ENCODE data around the gene ARRDC5. TPM values are rescaled to one million over a fixed set of nuclear protein-coding genes. Genes with fewer than 3 reads are reported as not detected.
A peak's percentile ranks its signal among the peaks of the same experiment; 100 is the strongest.

Gene ARRDC5
- total RNA-seq, 1 experiment from 2014 or later = not detected

GRCh38 chr19:4844348-4845179 is 58.1 kb downstream of the ARRDC5 start:
- Histone ChIP-seq H3K23ac (ENCODE audit: insufficient read length, low read depth, low read length) (no peak overlapping the region), H2AFZ (ENCODE audit: low read length) (no peak overlapping the region), H2AK5ac (ENCODE audit: insufficient read length, low read length) (no peak overlapping the region), H2BK5ac (ENCODE audit: insufficient read length, low read length) (no peak overlapping the region), H3K23me2 (ENCODE audit: insufficient read length, low read depth, low read length, poor library complexity, severe bottlenecking) (no peaks in the 10 kb centered on the region), H2BK20ac (ENCODE audit: low read depth, low read length, poor library complexity, severe bottlenecking) (no peak overlapping the region), H3T11ph (ENCODE audit: low read length) (no peak overlapping the region), H4K8ac (replicated peaks; ENCODE audit: insufficient read length, low read depth, low read length) (no peak overlapping the region), H3K9ac (ENCODE audit: extremely low read depth, insufficient read length, low read length) (no peak overlapping the region), H3K79me2 (ENCODE audit: insufficient read depth, low read length) (no peaks in the 10 kb centered on the region), H3K4ac (ENCODE audit: low read depth, low read length) (no peak overlapping the region), H3K18ac (ENCODE audit: insufficient read length, low read depth, low read length) (no peak overlapping the region), H3K4me1 (ENCODE audit: insufficient read depth, low read length) (no peaks in the 10 kb centered on the region), H3K79me1 (ENCODE audit: insufficient read depth, low read depth, low read length, poor library complexity, severe bottlenecking) (no peaks in the 10 kb centered on the region), H3K9me3 (ENCODE audit: control insufficient read depth, low read depth, low read length) (no peaks in the 10 kb centered on the region), H3K27me3 (ENCODE audit: insufficient read depth, low read length) (no peaks in the 10 kb centered on the region), H2BK15ac (ENCODE audit: low read depth, low read length) (no peak overlapping the region), H4K5ac (ENCODE audit: insufficient read length, low read depth, low read length) (no peak overlapping the region), H4K91ac (ENCODE audit: insufficient read length, low read depth, low read length) (no peak overlapping the region), H3K56ac (ENCODE audit: insufficient read length, low read depth, low read length) (no peak overlapping the region), H3K14ac (ENCODE audit: insufficient read depth, low read length) (no peak overlapping the region), H3K27ac (ENCODE audit: insufficient read length, low read depth, low read length) (no peak overlapping the region), H2BK120ac (ENCODE audit: low read depth, low read length, poor library complexity, severe bottlenecking) (no peak overlapping the region), H2BK12ac (ENCODE audit: insufficient read length, low read depth, low read length) (no peak overlapping the region), H3K4me2 (ENCODE audit: insufficient read depth, insufficient read length, low read length) (no peak overlapping the region), H4K20me1 (ENCODE audit: control insufficient read depth, insufficient read depth, insufficient read length) (no peaks in the 10 kb centered on the region)
- Mint-ChIP-seq H3K36me3 (ENCODE audit: insufficient read depth in 1 of 3, low read depth in 3 of 3) (peaks cover 35 to 81% (median 70%) of the 10 kb centered on the region in 3 experiments), H3K4me3 (no peak overlapping the region), H3K9me3 (no peaks in the 10 kb centered on the region), H3K27me3 (ENCODE audit: low read depth) (no peaks in the 10 kb centered on the region), H3K27ac (peak overlapping the region in 1 of 3 experiments; percentile 39; a peak in 2 of 7 replicates), H3K4me1 (no peaks in the 10 kb centered on the region)
- no peak for DNase-seq
- no CpG with 5 or more reads among the region's 10 CpGs for WGBS (ENCODE audit: extremely low coverage, insufficient read length, low lambda C conversion rate)
- no peak for TF ChIP-seq CTCF (conservative IDR thresholded peaks at IDR 0.05)

Measured in H9 (cell line).